Uterus (tissue), 2 donors: Measurements from ENCODE around the gene SMARCC1.

Experiments used
- POLR2A ChIP-seq, 2 donors: fragments of 450-650 bp; IDR thresholded peaks; one replicate each; pipeline ENCODE4 v1.6.1; 2016; ENCODE audit warnings: antibody characterized with exemption in 2 of 2, mild to moderate bottlenecking in 1 of 2, moderate library complexity in 1 of 2
- TF ChIP-seq, protein P1 (sequence below), 4 experiments: fragments of 200-600 bp in 2 of 4; fragments of 450-650 bp in 2 of 4; sonication (generic) in 2 of 4; IDR thresholded peaks; one replicate each; pipeline ENCODE4 v1.5.1; 2016 to 2019; ENCODE audit warnings: antibody characterized with exemption in 4 of 4, mild to moderate bottlenecking in 2 of 4, moderate library complexity in 1 of 4

GRCh38 chr3:47746264-47746663, 35.4 kb downstream of the SMARCC1 start:
- TF ChIP-seq, protein P1, sequence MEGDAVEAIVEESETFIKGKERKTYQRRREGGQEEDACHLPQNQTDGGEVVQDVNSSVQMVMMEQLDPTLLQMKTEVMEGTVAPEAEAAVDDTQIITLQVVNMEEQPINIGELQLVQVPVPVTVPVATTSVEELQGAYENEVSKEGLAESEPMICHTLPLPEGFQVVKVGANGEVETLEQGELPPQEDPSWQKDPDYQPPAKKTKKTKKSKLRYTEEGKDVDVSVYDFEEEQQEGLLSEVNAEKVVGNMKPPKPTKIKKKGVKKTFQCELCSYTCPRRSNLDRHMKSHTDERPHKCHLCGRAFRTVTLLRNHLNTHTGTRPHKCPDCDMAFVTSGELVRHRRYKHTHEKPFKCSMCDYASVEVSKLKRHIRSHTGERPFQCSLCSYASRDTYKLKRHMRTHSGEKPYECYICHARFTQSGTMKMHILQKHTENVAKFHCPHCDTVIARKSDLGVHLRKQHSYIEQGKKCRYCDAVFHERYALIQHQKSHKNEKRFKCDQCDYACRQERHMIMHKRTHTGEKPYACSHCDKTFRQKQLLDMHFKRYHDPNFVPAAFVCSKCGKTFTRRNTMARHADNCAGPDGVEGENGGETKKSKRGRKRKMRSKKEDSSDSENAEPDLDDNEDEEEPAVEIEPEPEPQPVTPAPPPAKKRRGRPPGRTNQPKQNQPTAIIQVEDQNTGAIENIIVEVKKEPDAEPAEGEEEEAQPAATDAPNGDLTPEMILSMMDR (IDR thresholded peaks at IDR 0.05), result no peak
- no peak for TF ChIP-seq POLR2A (IDR thresholded peaks at IDR 0.05)
